Measurements from ENCODE around the gene NOVA2. TPM values are rescaled to one million over a fixed set of nuclear protein-coding genes. Genes with fewer than 3 reads are reported as not detected.

The NOVA2 gene
- total RNA-seq, 1 experiment from 2014 or later: not detected

DNA sequence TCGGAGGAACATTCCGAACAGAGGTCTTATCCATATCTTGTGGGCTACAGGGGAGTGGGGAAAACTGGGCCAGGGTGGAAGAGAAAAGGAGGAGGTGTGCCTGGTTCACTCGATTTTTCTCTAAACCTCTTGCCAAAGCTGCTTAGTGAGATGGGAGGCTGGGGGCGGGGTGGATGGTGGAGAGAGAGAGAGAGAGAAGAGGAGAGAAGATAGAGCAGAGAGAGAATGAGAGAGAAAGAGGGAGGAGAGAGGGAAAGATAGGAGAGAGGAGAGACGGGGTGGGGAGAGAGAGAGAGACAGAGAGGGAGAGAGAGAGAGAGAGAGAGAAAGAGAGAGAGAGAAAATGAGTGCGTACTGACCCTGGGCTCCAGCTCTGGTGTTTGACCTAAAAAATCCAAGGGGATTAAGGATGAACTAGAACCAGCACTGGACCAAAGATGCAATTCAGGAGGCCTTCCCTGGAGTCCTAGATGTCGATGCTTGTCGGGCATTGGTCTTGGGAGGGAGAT, 14.1 kb downstream of the NOVA2 start:
- ATAC-seq: no peak
- Histone ChIP-seq H3K4me3 (ENCODE audit: low read length) (no peak overlapping the region), H3K79me2 (ENCODE audit: low read length) (no peaks in the 10 kb centered on the region), H3K4me2 (ENCODE audit: low read length) (peak overlapping the region; percentile 31; the same call in 1 of the 2 replicates), H3K27ac (ENCODE audit: low read length) (no peak overlapping the region), H3F3A (ENCODE audit: low read length, unreplicated experiment) (no peaks in the 10 kb centered on the region), H3K9ac (ENCODE audit: low read length) (no peak overlapping the region), H3K9me2 (replicated peaks; ENCODE audit: low read length) (no peaks in the 10 kb centered on the region), H2AFZ (ENCODE audit: low read length) (no peak overlapping the region), H4K20me1 (ENCODE audit: low read length) (no peaks in the 10 kb centered on the region), H3K27me3 (ENCODE audit: low read length) (0 out of 2 replicates have a peak, but pooled peaks cover 9% of the 10 kb centered on the region), H3K4me1 (ENCODE audit: insufficient read depth, low read length) (peaks cover 27% of the 10 kb centered on the region), H3K36me3 (ENCODE audit: low read depth, low read length) (no peaks in the 10 kb centered on the region), H3K9me3 (ENCODE audit: low read length) (no peaks in the 10 kb centered on the region)
- ChIA-PET CTCF (no interaction called here), POLR2A (ENCODE audit: unreplicated experiment) (no interaction called here)
- no TSS peak for BruUV-seq (replicated peaks)
- intact Hi-C loops (cut with micrococcal nuclease): no loop called here
- TF ChIP-seq EZH2phosphoT487 (IDR thresholded peaks at IDR 0.05; ENCODE audit: borderline replicate concordance, low read length): no peak
- TF ChIP-seq EZH2 (IDR thresholded peaks at IDR 0.05; ENCODE audit: low read length, unreplicated experiment): no peak
- DNase-seq: no peak

DNA sequence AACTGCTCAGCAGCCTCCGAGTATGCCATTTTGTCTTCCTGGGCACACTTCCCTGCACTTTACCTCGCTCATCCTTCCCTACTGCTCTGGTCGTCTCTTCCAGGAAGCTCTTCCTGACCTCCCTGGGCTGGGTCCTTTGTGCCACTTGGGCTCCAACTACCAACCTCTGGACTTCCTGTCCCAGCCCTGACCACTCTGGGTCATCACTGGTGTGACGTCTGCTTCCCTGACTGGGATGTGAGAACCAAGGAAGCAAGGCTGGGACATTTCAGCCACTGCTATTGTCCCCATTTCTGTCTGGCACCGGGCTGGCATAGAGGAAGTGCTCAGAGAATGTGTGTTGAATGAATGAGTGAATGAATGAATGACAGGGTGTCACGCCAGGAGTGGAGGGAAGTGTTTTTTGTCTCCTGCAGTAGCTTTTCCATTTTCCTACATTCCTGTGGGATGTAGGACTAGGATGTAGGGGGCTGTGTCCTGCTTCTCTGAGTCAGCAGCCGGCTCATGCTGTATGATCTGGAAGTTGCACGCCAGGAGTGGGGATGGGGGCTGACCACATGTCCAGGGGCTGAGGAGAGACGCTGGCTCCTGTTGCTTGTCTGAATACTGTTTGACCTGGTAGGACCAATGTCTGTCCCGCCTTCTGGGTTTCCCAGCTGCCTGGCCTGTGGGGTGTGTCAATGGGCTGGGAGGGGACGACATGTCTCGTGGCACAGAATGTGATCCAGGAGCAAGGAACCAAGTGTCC, 14.7 kb downstream of the NOVA2 start:
- BruUV-seq (replicated peaks): no TSS peak
- H4K20me1 ChIP-seq (ENCODE audit: low read length): no peaks in the 10 kb centered on the region

GRCh38 chr19:45958320-45958719, 15.3 kb downstream of the NOVA2 start:
- Histone ChIP-seq H3K4me1 (ENCODE audit: insufficient read depth, low read length) (peaks cover 27% of the 10 kb centered on the region), H3K27me3 (ENCODE audit: low read length) (0 out of 2 replicates have a peak, but pooled peaks cover 9% of the 10 kb centered on the region), H3K36me3 (ENCODE audit: low read depth, low read length) (no peaks in the 10 kb centered on the region), H3K79me2 (ENCODE audit: low read length) (no peaks in the 10 kb centered on the region), H3K27ac (ENCODE audit: low read length) (no peak overlapping the region), H3K9me2 (replicated peaks; ENCODE audit: low read length) (no peaks in the 10 kb centered on the region), H4K20me1 (ENCODE audit: low read length) (no peaks in the 10 kb centered on the region), H3K4me3 (ENCODE audit: low read length) (no peak overlapping the region), H3F3A (ENCODE audit: low read length, unreplicated experiment) (no peaks in the 10 kb centered on the region), H3K4me2 (ENCODE audit: low read length) (no peak overlapping the region; the same call in 1 of the 2 replicates), H2AFZ (ENCODE audit: low read length) (no peak overlapping the region), H3K9ac (ENCODE audit: low read length) (no peak overlapping the region), H3K9me3 (ENCODE audit: low read length) (no peaks in the 10 kb centered on the region)
- intact Hi-C loops (cut with micrococcal nuclease): no loop called here
- POLR2A ChIA-PET (ENCODE audit: unreplicated experiment): no interaction called here
- no TSS peak for BruUV-seq (replicated peaks)
- CTCF ChIA-PET: no interaction called here
- ATAC-seq: no peak
- DNase-seq: no peak
- TF ChIP-seq, protein P1, sequence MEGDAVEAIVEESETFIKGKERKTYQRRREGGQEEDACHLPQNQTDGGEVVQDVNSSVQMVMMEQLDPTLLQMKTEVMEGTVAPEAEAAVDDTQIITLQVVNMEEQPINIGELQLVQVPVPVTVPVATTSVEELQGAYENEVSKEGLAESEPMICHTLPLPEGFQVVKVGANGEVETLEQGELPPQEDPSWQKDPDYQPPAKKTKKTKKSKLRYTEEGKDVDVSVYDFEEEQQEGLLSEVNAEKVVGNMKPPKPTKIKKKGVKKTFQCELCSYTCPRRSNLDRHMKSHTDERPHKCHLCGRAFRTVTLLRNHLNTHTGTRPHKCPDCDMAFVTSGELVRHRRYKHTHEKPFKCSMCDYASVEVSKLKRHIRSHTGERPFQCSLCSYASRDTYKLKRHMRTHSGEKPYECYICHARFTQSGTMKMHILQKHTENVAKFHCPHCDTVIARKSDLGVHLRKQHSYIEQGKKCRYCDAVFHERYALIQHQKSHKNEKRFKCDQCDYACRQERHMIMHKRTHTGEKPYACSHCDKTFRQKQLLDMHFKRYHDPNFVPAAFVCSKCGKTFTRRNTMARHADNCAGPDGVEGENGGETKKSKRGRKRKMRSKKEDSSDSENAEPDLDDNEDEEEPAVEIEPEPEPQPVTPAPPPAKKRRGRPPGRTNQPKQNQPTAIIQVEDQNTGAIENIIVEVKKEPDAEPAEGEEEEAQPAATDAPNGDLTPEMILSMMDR (conservative IDR thresholded peaks at IDR 0.05; ENCODE audit: low read depth, low read length): no peak

More for the DNA sequence above, 14.7 kb downstream of the NOVA2 start:
- 0 out of 2 replicates have a peak, but pooled peaks cover 9% of the 10 kb centered on the region for H3K27me3 ChIP-seq (ENCODE audit: low read length)
- H3K27ac ChIP-seq (ENCODE audit: low read length): no peak overlapping the region
- intact Hi-C loops (cut with micrococcal nuclease): no loop called here
- no peaks in the 10 kb centered on the region for H3K36me3 ChIP-seq (ENCODE audit: low read depth, low read length)
- H3K4me2 ChIP-seq (ENCODE audit: low read length): peak overlapping the region; percentile 31; the same call in 1 of the 2 replicates
- no peaks in the 10 kb centered on the region for H3K79me2 ChIP-seq (ENCODE audit: low read length)
- H3K9me3 ChIP-seq (ENCODE audit: low read length): no peaks in the 10 kb centered on the region
- peaks cover 27% of the 10 kb centered on the region for H3K4me1 ChIP-seq (ENCODE audit: insufficient read depth, low read length)
- H3F3A ChIP-seq (ENCODE audit: low read length, unreplicated experiment): no peaks in the 10 kb centered on the region
- H3K9me2 ChIP-seq (replicated peaks; ENCODE audit: low read length): no peaks in the 10 kb centered on the region
- H2AFZ ChIP-seq (ENCODE audit: low read length): 0 out of 2 replicates have a peak overlapping the region, but pooled peaks have one; percentile 9
- TF ChIP-seq EZH2 (IDR thresholded peaks at IDR 0.05; ENCODE audit: low read length, unreplicated experiment) (no peak), EZH2phosphoT487 (IDR thresholded peaks at IDR 0.05; ENCODE audit: borderline replicate concordance, low read length) (no peak)
- TF ChIP-seq, protein P1 (conservative IDR thresholded peaks at IDR 0.05; ENCODE audit: low read depth, low read length): no peak
- no peak overlapping the region for H3K4me3 ChIP-seq (ENCODE audit: low read length)
- H3K9ac ChIP-seq (ENCODE audit: low read length): no peak overlapping the region
- CTCF ChIA-PET: no interaction called here
- DNase-seq (peak; percentile 20), ATAC-seq (peak; percentile 14; the same call in 1 of the 2 replicates)
- POLR2A ChIA-PET (ENCODE audit: unreplicated experiment): no interaction called here
